Smooth muscle cell of the brain vasculature (primary cell): ENCODE results near the gene P2RX1.
"Not testable (repeated sequence)": the region's sequence is repeated elsewhere in the genome, so short reads cannot be mapped to it uniquely, and the experiment has no call there.

Experiments
- DNase-seq: peaks from one replicate; pipeline ENCODE4 v3.0.0-alpha.2; 2012; ENCODE audit warnings: low read depth, low spot score

Gene P2RX1

GRCh38 chr17:3952186-3952585, 35.9 kb upstream of the P2RX1 start:
- DNase-seq: no peak

GRCh38 chr17:3951420-3951819, 35.2 kb upstream of the P2RX1 start:
- no peak for DNase-seq

GRCh38 chr17:3951003-3951402, 34.7 kb upstream of the P2RX1 start:
- DNase-seq: no peak

GRCh38 chr17:3950584-3950983, 34.3 kb upstream of the P2RX1 start:
- DNase-seq: no peak

GRCh38 chr17:3949418-3949817, 33.2 kb upstream of the P2RX1 start:
- DNase-seq: no peak

GRCh38 chr17:3948551-3948950, 32.3 kb upstream of the P2RX1 start:
- DNase-seq: not testable (repeated sequence)

- DNase-seq: no peak
Observed at GRCh38 chr17:3947318-3947810, 31.1 kb upstream of the P2RX1 start.

- DNase-seq: no peak
Observed at GRCh38 chr17:3946711-3947235, 30.5 kb upstream of the P2RX1 start.

- no peak for DNase-seq
Observed at GRCh38 chr17:3944485-3945388, 28.5 kb upstream of the P2RX1 start.

GRCh38 chr17:3943240-3943891, 27.1 kb upstream of the P2RX1 start:
- DNase-seq: no peak

- no peak for DNase-seq
Observed at GRCh38 chr17:3940965-3941698, 24.9 kb upstream of the P2RX1 start.

GRCh38 chr17:3937359-3937758, 21.1 kb upstream of the P2RX1 start:
- DNase-seq: no peak

GRCh38 chr17:3935825-3936355, 19.6 kb upstream of the P2RX1 start:
- no peak for DNase-seq

GRCh38 chr17:3935140-3935542, 18.9 kb upstream of the P2RX1 start:
- no peak for DNase-seq

- no peak for DNase-seq
Observed at GRCh38 chr17:3929764-3930163, 13.5 kb upstream of the P2RX1 start.

- DNase-seq: no peak
Observed at GRCh38 chr17:3929181-3929580, 12.9 kb upstream of the P2RX1 start.

- no peak for DNase-seq
Observed at GRCh38 chr17:3928406-3928805, 12.1 kb upstream of the P2RX1 start.

GRCh38 chr17:3927628-3928340, 11.5 kb upstream of the P2RX1 start:
- no peak for DNase-seq

- DNase-seq: no peak
Observed at GRCh38 chr17:3926860-3927627, 10.8 kb upstream of the P2RX1 start.
